Measurements from ENCODE around the gene COL11A2.
"Not testable (repeated sequence)": the region's sequence is repeated elsewhere in the genome, so short reads cannot be mapped to it uniquely, and the experiment has no call there.

COL11A2 gene

GRCh38 chr6:33156561-33156960 lies 35.7 kb downstream of the COL11A2 start:
- DNase-seq (ENCODE audit: low spot score): no peak

DNA sequence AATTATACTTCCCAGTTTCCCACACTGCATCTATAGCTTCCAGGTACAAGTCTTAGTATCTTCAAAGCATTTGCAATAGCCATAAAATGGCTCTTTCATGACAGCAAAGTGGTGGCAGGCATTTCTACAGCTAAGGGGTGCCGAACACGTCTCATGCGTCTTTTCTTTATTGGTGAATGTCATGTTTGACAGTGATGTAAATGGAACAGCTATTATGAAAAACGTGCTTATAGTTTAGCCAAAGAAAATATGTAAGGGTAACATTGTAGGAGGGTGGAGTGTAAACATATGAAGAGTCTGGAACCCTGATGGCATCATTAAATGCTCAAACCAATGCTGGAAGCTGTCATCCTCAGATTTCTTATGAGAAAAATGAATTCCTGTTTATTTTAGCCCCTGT lies 37.9 kb downstream of the COL11A2 start:
- DNase-seq (ENCODE audit: low spot score): no peak

- no peak for DNase-seq (ENCODE audit: low spot score)
These were observed 41.2 kb downstream of the COL11A2 start for GRCh38 chr6:33151050-33151449.

DNA sequence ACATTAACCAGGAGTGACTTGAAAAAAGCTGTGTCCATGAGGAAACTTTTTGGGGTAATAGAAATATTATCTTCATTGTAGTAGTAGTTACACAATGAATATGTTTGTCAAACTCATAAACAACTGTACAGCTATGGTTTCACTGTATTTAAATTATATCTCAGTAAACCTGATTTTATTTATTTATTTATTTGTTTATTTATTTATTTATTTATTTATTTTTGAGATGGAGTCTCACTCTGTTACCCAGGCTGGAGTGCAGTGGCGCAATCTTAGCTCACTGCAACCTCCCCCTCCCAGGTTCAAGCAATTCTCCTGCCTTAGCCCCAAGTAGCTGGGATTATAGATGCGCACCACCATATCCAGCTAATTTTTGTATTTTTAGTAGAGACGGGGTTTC lies 41.7 kb downstream of the COL11A2 start:
- not testable (repeated sequence) for DNase-seq (ENCODE audit: low spot score)

GRCh38 chr6:33147807-33148666 lies 44.2 kb downstream of the COL11A2 start:
- DNase-seq (ENCODE audit: low spot score): peak; percentile 41

DNA sequence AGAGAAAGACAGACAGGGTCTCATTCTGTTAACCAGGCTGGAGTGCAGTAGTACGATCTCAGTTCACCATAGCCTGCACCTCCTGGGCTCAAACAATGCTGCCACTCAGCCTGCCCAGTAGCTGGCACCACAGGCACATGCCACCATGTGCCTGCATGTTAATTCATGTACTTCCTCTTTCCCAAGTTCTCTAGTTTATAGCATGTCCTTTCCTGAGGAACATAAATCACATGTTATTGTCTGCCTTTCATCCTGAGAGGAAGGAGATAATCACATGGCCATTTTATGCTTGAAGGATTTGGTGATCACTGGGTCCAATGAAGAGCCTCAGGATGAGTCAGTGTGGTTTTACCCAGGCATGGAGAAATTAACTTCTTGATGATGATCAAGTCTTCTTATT lies 47.9 kb downstream of the COL11A2 start:
- no peak for DNase-seq (ENCODE audit: low spot score)

GRCh38 chr6:33143113-33143770 lies 49.0 kb downstream of the COL11A2 start:
- no peak for DNase-seq (ENCODE audit: low spot score)

GRCh38 chr6:33142501-33143070 lies 49.7 kb downstream of the COL11A2 start:
- no peak for DNase-seq (ENCODE audit: low spot score)

DNA sequence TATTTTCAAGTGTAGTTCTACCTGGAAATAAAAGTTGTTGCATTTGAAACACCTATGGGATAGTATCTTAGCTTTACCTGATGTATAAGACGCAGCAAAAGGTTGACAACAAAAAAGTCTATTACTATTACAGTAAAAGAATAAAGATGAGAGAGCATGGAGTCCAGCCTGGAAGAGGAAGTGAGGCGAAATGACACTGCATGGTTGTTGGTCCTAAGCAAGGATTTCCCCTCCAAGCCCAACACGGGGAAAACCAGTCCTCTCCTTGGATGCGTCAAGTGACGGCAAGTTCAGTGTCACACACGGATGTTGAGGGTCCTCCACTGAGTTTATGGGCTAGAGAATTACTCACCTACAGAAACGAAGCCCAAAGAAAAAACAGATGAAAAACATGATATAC lies 51.7 kb downstream of the COL11A2 start:
- no peak for DNase-seq (ENCODE audit: low spot score)

- no peak for DNase-seq (ENCODE audit: low spot score)
These were observed 52.6 kb downstream of the COL11A2 start for GRCh38 chr6:33139596-33140206.

GRCh38 chr6:33136310-33136900 lies 55.9 kb downstream of the COL11A2 start:
- no peak for DNase-seq (ENCODE audit: low spot score)

DNA sequence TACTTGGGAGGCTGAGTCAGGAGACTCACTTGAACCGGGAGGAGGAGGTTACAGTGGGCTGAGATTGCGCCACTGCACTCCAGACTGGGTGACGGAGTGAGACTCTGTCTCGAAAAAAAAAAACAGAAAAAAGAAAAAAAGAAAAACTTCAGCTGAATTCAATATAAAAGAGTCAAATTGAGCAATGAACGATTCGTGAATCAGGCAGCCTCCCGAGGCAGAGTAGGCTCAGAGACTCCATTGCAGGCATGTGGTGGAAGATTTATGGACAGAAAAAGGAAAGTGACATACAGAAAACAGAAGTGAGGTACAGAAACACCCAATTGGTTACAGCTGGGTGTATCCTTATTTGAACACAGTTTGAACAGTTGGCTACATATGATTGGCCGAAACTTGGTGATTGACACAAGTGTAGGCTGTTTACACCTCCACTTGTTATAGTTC lies 60.2 kb downstream of the COL11A2 start:
- no peak for DNase-seq (ENCODE audit: low spot score)

- no peak for DNase-seq (ENCODE audit: low spot score)
These were observed 63.9 kb downstream of the COL11A2 start for GRCh38 chr6:33128318-33128717.

DNA sequence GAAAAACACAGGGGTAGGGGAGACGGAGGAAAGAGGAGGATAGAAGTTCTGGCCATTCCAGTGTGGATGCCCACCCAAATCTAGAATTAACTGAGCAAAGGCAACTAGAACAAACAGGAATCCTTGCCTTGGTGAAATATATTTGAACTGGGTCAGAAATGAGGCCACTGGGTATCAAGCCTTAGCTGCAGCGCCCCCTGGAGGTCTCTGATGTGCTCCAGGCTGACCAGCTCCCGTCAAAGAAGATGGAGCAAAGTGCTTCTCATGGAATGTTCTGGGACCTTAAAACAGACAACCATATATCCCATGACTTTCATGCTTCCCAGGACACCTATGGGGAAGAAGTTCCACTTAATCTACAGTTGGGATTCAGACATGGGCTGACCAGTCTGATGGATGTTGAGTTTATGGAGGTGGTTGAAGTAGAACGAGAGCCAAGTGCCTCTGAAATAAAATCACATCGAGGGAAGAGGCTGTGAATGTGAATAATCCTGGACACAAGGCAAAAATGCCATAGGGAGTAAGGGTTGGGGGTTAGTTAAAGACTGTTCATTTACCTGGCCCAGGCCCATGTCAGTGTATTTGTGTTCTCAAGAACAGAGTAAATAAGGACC lies 66.1 kb downstream of the COL11A2 start:
- DNase-seq (ENCODE audit: low spot score): peak; percentile 77

DNA sequence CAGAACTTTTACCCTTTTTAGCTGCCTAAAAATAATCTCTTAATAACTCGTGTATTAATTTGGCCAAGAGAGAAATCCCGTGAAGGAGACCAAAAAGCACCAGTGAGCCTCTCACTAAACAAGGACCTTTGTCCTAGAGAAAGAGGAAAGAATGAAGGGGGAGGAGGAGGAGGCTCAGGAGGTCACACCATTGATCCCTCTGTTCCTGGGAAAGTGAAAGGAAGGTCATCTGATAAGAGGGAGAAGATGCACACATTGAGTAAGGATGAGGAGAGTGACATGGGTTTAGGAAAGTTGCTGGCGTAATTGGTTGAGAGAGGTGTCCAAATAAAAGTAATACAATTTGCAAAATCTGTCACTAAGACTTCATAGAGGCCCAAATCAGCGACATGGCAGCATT lies 67.3 kb downstream of the COL11A2 start:
- no peak for DNase-seq (ENCODE audit: low spot score)

- no peak for DNase-seq (ENCODE audit: low spot score)
These were observed 67.8 kb downstream of the COL11A2 start for GRCh38 chr6:33124525-33124901.

GRCh38 chr6:33123732-33124524 lies 68.3 kb downstream of the COL11A2 start:
- DNase-seq (ENCODE audit: low spot score): peak; percentile 79

- DNase-seq (ENCODE audit: low spot score): no peak
These were observed 69.1 kb downstream of the COL11A2 start for GRCh38 chr6:33123181-33123580.

- no peak for DNase-seq (ENCODE audit: low spot score)
These were observed 72.3 kb downstream of the COL11A2 start for GRCh38 chr6:33120001-33120400.

DNA sequence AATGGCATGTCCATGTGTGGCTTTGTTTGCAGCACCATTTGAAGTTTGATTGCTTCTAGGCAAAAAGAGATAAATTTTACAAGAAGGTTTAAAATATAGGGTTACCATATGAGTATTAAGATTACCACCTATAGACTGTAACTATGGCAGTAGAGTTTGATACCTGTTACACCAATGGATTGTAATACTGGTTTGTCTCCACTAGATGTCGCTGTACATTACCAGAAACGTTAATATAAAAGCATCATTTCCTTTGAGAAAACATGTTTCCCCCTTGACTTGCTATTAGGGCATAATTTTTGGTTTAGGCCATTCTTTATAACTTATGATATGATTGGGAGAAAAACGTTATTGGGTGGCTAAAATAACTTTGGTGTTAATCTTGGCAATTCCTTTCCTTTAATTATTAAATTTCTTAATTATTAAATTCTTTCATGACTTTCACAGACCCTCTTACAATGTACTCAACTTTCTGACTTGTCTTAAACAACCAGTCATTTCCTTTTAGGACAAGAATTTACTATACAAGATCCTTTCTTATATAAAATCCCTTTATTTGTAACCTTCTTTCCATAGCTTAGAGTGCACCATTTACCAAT lies 73.6 kb downstream of the COL11A2 start:
- DNase-seq (ENCODE audit: low spot score): peak; percentile 84

Measured in hematopoietic multipotent progenitor cell treated with erythropoietin and hydrocortisone succinate and interleukin-3 and kit ligand, for 17 days (in vitro differentiated cells).